Large intestine (tissue), 3 donors: Measurements from ENCODE around the gene OR6P1. TPM values are rescaled to one million over a fixed set of nuclear protein-coding genes. Genes with fewer than 3 reads are reported as not detected.

Source experiments
- DNase-seq, 2 donors: peaks; one replicate each; pipeline versions ENCODE4 v3.0.0 to v3.0.0-alpha.2; 2013
- H3K27ac ChIP-seq: one replicate; pipeline ENCODE4 v1.5.1; 2013; ENCODE audit warnings: low read length
- H3K27me3 ChIP-seq: 2 replicates; pipeline ENCODE4 v1.6.1; 2013; ENCODE audit warnings: low read length; ENCODE audit not compliant: control insufficient read depth, insufficient read depth
- H3K36me3 ChIP-seq: 2 replicates; pipeline ENCODE4 v1.6.1; 2013; ENCODE audit warnings: low read length; ENCODE audit not compliant: control insufficient read depth, insufficient read depth
- H3K4me1 ChIP-seq: one replicate; pipeline ENCODE4 v1.6.1; 2013; ENCODE audit warnings: low read length; ENCODE audit not compliant: control insufficient read depth, insufficient read depth
- H3K4me3 ChIP-seq: one replicate; pipeline ENCODE4 v1.5.1; 2013; ENCODE audit warnings: low read length
- H3K9me3 ChIP-seq: one replicate; pipeline ENCODE4 v1.6.1; 2013; ENCODE audit warnings: mild to moderate bottlenecking, low read depth, low read length, moderate library complexity; ENCODE audit not compliant: control insufficient read depth
- WGBS: methylation state at CpG from one replicate; pipeline ENCODE4 v1.1.5; 2013; ENCODE audit warnings: low lambda C conversion rate; ENCODE audit not compliant: insufficient coverage; 5-methylcytosine and 5-hydroxymethylcytosine counted together
- polyA plus RNA-seq: library from polyadenylated mRNA; unstranded; fragments of 120-200 nt; gene quantifications from one replicate; pipeline ENCODE4 v1.2.1, GENCODE V29; 2013

OR6P1 gene
- polyA plus RNA-seq, 1 donor = not detected

- H3K4me3 ChIP-seq = no peak overlapping the region
- WGBS = no CpG with 5 or more reads among the region's 2 CpGs
- no peaks in the 10 kb centered on the region for H3K27me3 ChIP-seq
These were observed 5.8 kb downstream of the OR6P1 start for GRCh38 chr1:158564608-158565007.

DNA sequence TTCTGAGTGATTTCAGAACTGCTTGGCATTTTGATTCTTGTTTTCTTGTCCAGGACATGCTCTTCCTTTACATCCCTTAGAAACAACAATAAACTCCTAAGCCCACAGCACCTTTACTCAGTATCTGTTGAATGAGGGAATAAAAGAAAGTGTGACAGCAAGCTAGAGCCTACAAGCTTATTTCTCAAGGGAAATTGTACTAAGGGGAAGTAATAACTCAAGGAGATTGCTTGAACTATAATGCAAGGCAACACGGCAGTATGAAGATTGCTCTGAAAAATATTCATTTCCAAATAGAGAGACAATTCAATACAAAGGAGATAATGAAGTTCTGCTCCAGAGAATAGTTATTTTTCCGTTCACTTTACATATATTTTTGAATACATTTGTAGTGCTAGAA, 6.5 kb downstream of the OR6P1 start:
- no peaks in the 10 kb centered on the region for H3K27me3 ChIP-seq
- no peak for DNase-seq
- WGBS = 100% methylated on average over 1 of the region's 2 CpGs
- no peaks in the 10 kb centered on the region for H3K36me3 ChIP-seq
- no peaks in the 10 kb centered on the region for H3K4me1 ChIP-seq
- H3K9me3 ChIP-seq = no peaks in the 10 kb centered on the region
- no peak overlapping the region for H3K27ac ChIP-seq
- no peak overlapping the region for H3K4me3 ChIP-seq

More at GRCh38 chr1:158564608-158565007, 5.8 kb downstream of the OR6P1 start:
- H3K9me3 ChIP-seq = no peaks in the 10 kb centered on the region
- DNase-seq = no peak
- H3K36me3 ChIP-seq = no peaks in the 10 kb centered on the region
- H3K4me1 ChIP-seq = no peaks in the 10 kb centered on the region
- no peak overlapping the region for H3K27ac ChIP-seq

DNA sequence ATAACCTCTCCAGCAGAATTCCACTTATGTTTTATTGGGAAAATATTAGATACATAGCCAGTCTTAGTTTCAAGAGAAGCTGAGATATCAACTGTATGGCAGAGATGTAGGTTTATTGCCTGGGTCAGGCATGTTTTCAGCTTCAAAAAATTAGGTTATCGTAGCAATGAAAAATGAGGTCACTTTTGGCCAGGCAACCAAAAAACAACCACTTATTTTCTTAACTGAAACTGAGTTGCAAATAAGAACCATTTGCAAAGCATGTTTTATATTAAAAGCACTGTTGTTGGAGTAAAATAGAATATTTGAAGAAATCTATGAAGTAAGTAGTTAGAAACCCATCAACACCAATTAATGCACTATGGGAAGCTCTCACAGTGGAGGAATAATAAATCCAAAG, 10.7 kb downstream of the OR6P1 start:
- no peak for DNase-seq
- Histone ChIP-seq H3K4me3 (no peak overlapping the region), H3K27ac (no peak overlapping the region), H3K36me3 (no peaks in the 10 kb centered on the region), H3K9me3 (no peaks in the 10 kb centered on the region), H3K4me1 (no peaks in the 10 kb centered on the region), H3K27me3 (no peaks in the 10 kb centered on the region)
- WGBS = no CpG with 5 or more reads among the region's 1 CpG

GRCh38 chr1:158554352-158554751, 16.0 kb downstream of the OR6P1 start, which contains the start of gene OR6Y1:
OR6Y1 (minus strand) TSS chr1:158554405; CDS start chr1:158548105, 6,300 bp downstream.
- Histone ChIP-seq H3K36me3 (no peaks in the 10 kb centered on the region), H3K27ac (no peak within 1 kb of the TSS), H3K9me3 (no peaks in the 10 kb centered on the region), H3K27me3 (no peaks in the 10 kb centered on the region), H3K4me1 (no peaks in the 10 kb centered on the region), H3K4me3 (no peak within 1 kb of the TSS)
- WGBS = no CpG with 5 or more reads among the region's 3 CpGs
- no peak for DNase-seq

DNA sequence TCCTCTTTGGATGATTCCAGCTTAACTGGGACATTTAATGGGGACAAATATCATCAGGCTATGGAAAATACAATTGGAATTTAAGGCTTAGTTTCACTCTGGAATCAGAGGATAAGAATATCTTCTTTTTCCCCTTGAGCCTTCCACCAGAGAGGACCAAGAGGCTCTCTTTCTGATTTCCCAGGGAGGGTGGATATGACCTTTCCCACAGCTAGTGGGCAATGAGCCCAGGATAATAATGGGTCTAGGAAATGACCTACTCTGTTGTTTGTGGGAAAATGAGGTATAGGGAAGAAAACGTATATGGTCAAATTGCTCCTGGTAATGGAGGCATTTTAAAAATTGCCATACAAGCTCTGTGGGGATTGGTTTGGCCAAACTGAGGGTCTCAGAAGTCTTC, 18.1 kb downstream of the OR6P1 start:
- no peaks in the 10 kb centered on the region for H3K27me3 ChIP-seq
- WGBS = no CpG with 5 or more reads among the region's 1 CpG
- no peak for DNase-seq
- H3K9me3 ChIP-seq = no peaks in the 10 kb centered on the region
- no peaks in the 10 kb centered on the region for H3K4me1 ChIP-seq
- no peaks in the 10 kb centered on the region for H3K36me3 ChIP-seq
- H3K4me3 ChIP-seq = no peak overlapping the region
- H3K27ac ChIP-seq = no peak overlapping the region

GRCh38 chr1:158547533-158547932, 22.8 kb downstream of the OR6P1 start:
- DNase-seq = no peak
- Histone ChIP-seq H3K4me1 (no peaks in the 10 kb centered on the region), H3K27me3 (no peaks in the 10 kb centered on the region), H3K27ac (no peak overlapping the region), H3K36me3 (no peaks in the 10 kb centered on the region), H3K9me3 (no peaks in the 10 kb centered on the region), H3K4me3 (no peak overlapping the region)
- WGBS = no CpG with 5 or more reads among the region's 2 CpGs

- Histone ChIP-seq H3K4me3 (no peak overlapping the region), H3K27ac (no peak overlapping the region), H3K27me3 (no peaks in the 10 kb centered on the region), H3K9me3 (no peaks in the 10 kb centered on the region), H3K36me3 (no peaks in the 10 kb centered on the region), H3K4me1 (no peaks in the 10 kb centered on the region)
- DNase-seq = no peak
- WGBS = no CpG with 5 or more reads among the region's 2 CpGs
These were observed 32.8 kb downstream of the OR6P1 start for GRCh38 chr1:158537609-158538008.

- peak; percentile 25 to 77 for DNase-seq
- H3K4me3 ChIP-seq = no peak overlapping the region
- no peak overlapping the region for H3K27ac ChIP-seq
These were observed 35.9 kb downstream of the OR6P1 start for GRCh38 chr1:158534496-158534895.

GRCh38 chr1:158527190-158527815, 43.1 kb downstream of the OR6P1 start:
- no peak overlapping the region for H3K4me3 ChIP-seq
- H3K36me3 ChIP-seq = no peaks in the 10 kb centered on the region
- no peaks in the 10 kb centered on the region for H3K9me3 ChIP-seq
- H3K27me3 ChIP-seq = no peaks in the 10 kb centered on the region
- H3K4me1 ChIP-seq = no peaks in the 10 kb centered on the region
- no peak overlapping the region for H3K27ac ChIP-seq
- WGBS = 0% methylated on average over 1 of the region's 2 CpGs
- DNase-seq = peak in 1 of 2 donors; percentile 36

More at GRCh38 chr1:158534496-158534895, 35.9 kb downstream of the OR6P1 start:
- Histone ChIP-seq H3K36me3 (no peaks in the 10 kb centered on the region), H3K27me3 (no peaks in the 10 kb centered on the region), H3K9me3 (no peaks in the 10 kb centered on the region), H3K4me1 (no peaks in the 10 kb centered on the region)
- no CpG with 5 or more reads among the region's 5 CpGs for WGBS

- Histone ChIP-seq H3K9me3 (no peaks in the 10 kb centered on the region), H3K4me1 (no peaks in the 10 kb centered on the region), H3K27ac (no peak overlapping the region), H3K4me3 (no peak overlapping the region), H3K27me3 (no peaks in the 10 kb centered on the region), H3K36me3 (no peaks in the 10 kb centered on the region)
- DNase-seq = no peak
- no CpG with 5 or more reads among the region's 2 CpGs for WGBS
These were observed 48.7 kb downstream of the OR6P1 start for GRCh38 chr1:158521666-158522058.
